Embryonic facial prominence (tissue), 1 donor: Measurements from ENCODE around the gene EFL1.
A peak's percentile ranks its signal among the peaks of the same experiment; 100 is the strongest.
"Not testable (repeated sequence)": the region's sequence is repeated elsewhere in the genome, so short reads cannot be mapped to it uniquely, and the experiment has no call there.

Source experiments
- DNase-seq: peaks from one replicate; pipeline ENCODE4 v3.0.0-alpha.2; 2016; ENCODE audit errors: extremely low spot score

Gene EFL1

DNA sequence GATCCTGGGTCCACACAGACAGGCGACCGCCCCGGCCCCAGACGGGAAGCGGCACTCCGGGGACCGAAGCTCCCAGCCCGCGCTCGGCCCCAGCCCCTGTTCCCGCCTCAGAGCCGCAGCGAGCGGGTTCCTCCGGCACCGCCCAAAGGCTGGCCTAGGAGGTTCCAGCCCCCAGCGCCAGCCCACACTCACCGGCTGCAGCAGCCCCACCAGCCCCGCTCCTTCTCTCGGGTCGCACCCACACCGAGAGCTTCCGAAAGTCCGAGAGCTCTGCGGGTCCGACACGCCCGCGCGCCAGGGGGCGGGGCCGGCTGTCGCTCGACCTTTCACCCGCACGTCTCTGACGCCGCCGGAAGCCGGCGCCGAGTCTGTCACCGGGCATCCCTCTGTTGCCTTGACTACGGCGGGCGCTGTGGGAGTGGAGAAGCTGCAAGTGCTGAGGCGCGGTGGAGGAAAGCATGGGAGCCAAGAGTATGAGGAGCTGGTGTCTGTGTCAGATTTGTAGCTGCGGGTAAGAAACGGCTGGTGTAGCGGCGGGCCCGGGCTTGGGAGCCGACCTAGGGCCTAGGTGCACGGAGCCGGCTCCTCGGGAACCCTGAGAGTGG is at the start of gene EFL1, which contains the start of gene SAXO2:
Gene EFL1 (minus strand): TSS at position 313 of the 605 bp plus-strand sequence. CDS start 956 bp downstream, outside the sequence.
Gene SAXO2 (plus strand): TSS at position 397 of the 605 bp plus-strand sequence. CDS start 62 bp downstream, at position 459.
- DNase-seq, result peak; percentile 63

DNA sequence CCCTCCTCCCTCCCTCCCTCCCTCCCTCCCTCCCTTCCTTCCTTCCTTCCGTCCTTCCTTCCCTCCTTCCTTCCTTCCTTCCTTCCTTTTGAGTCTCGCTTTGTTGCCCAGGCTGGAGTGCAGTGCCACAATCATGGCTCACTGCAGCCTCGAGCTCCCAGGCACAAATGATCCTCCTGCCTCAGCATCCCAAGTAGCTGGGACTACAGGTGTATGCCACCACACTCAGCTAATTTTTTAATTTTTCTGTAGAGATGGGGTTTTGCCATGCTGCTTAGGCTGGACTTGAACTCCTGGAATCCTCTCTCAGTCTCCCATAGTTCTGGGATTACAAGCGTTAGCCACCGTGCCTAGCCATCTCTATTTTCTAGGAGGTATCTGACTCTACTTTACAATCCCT is 48.8 kb upstream of the EFL1 start:
- not testable (repeated sequence) for DNase-seq

DNA sequence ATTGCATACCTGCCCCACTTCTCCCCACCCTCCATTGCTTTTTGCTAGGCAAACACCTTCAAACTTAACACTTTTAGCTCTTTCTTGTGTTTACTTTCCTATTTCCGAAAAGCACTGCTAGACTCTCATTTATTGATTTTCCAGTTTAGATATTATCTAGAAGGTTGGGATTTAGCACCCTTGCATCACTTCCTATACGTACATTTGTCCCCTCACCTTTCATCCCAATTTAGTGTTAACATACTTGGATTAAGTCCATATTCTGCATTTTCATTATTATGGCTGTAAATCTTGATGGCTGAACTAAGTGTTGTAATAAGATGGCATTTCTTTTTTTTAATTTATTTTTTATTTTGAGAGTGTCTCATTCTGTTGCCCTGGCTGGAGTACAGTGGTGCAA is 47.3 kb upstream of the EFL1 start:
- DNase-seq, result no peak

DNA sequence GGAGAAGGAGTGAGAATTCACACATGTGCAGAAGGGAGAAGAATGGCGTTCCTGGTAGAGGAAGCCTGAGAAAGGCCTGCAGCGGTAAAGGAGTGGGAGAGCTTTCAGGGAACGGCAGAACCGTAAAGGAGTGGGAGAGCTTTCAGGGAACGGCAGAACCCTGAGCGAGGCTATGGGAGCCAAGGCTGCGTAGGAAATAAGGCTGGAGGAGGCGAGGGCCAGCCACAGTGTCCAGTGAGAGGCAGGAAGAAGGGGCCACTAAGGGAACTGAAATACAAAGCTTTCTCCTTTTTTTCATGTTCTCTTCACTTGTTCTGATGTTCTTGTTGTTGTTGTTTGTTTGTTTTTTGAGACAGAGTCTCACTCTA is 45.2 kb upstream of the EFL1 start:
- no peak for DNase-seq

DNA sequence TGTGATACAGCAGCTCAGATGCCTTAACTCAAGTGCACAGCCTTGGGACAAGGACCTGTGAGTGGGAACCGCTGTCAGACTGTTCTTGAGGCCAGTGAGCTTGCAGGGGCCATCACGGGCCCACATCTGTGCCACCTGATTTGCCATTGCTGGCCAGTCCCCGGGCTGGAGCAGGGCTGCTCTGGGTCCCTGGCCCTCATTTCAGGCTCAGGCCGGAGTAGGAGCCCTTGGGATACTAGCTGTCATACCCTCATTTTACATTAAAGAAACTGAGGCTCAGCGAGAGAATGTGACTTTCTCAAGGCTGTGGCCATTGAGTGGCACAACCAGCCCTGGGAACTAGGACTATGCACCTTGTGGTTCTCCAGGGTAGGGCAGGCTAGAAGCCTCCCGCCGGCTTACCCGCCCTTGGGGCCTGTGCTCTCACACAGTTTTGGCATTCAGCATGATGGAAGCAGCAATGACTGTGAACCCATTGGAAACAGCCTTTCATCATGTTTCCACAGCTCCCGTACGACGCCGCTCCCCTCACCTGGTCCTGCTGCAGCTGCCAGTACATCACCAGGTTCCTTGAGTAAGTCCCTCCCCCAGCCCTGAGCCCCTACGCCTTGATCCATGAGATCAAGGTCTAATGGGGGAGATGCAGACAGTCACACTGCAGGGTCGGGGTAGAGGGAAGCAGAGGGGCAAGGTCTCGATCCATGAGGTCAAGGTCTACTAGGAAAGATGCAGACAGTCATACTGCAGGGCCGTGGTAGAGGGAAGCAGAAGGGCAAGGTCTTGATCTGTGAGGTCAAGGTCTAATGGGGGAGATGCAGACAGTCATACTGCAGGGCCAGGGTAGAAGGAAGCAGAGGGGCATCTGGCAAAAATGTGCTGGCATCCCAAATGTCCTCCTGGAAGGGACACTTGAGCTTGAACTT is 44.5 kb upstream of the EFL1 start:
- no peak for DNase-seq

DNA sequence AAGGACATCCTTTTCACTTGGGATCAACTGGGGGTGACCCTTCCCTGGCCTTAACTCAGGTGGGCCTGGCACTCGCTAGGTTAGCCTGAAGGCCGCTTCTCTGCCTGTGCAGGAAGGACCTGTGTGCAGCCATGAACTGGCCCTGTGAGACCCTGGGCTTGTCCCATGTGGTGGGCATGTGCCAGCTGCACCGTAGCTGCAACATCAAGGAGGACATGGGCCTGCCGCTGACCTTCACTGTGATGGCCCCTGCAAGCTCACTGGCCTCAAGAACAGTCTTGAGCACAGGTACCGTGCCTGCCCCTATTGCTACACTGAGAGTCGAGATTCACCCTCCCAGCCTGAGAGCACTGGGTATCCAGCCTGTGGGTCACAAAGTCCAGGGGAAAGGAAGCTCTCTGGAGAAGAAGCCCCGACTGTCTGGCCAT is 43.1 kb upstream of the EFL1 start:
- no peak for DNase-seq

DNA sequence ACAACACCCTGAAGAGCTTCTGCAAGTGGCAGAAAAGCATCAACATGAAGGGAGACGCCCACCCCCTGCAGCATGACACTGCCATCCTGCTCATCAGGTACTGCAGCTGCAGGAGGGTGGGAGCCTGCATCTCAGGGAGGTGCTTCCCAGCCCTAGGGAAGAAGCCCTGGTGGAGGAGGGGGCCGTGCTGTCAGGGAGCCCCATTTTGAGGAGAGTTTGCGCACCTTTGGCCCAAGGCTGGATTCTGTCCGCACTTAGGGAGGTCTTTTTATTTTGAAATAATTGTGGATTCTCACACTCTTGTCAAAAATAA is 42.2 kb upstream of the EFL1 start:
- DNase-seq, result no peak

DNA sequence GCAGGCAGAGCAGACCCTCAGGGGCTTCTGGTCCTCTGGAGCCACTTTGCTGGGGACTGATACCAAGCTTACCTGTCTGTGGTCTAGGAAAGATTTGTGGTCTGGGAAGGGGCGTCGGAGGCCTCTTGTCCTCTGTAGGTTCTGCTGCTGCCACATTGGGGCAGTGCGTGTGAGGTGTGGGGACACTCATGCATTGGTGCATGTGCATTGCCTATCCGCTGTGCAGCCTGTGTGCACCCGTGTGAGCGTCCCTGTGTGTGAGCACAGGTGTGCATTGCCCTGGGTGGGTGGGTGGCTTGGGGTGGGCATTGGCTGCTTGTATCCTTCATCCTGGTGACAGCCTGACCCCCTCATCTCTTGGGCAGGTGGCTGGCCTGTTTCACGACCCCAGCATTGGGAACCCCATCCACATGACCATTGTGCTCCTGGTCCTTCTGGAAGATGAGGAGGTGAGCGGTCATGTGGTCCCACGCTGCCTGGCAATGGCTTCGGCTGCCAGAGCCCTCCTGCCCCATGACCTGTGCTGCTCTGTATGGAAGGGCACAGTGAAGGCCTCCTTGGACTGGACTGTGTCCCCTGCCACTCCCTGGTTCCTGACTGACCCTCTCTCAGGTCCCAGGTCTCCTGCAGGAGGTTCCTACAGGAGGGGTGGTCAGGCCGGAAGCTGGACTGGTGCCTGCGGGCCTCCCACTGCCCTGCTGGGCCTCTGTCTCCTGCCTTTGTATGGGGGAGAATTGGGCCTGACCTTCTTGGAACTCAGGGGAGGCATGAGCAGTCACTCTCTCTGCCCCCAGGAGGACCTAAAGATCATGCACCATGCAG is 41.6 kb upstream of the EFL1 start:
- DNase-seq, result no peak

DNA sequence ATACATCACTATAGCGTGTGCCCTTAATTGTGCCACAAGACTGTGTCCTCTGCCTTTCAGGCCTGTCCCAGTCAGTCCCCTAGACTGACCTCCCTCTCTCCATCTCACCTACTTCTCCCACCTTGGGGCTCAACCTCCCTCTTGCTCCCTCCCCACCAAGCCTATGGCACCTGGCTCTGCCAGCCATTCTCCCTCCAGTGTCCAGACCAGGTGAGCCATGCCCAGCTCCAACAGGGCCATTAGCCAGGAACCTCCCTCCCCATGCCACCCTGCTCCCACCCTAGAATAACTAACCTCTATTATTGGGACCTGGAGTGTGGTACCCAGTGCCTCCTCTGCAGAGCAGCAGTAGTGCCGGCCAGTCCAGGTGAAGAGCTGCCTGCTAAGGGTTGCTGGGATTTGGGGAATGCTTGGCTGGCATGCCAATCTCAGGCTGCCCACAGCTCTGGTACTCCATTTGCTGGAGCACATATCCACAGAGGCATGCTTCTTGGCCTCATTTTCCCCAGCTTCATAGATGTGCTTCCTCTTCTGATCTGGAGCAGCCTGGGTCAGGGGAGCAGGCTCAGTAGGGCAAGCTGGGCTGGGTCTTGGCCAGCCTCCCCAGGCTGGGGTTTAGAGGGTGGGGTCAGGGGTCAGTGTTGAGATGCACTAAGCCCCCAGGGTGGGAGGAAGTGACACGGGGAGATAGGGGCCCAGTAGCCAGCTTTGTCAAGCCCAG is 38.9 kb upstream of the EFL1 start:
- no peak for DNase-seq

DNA sequence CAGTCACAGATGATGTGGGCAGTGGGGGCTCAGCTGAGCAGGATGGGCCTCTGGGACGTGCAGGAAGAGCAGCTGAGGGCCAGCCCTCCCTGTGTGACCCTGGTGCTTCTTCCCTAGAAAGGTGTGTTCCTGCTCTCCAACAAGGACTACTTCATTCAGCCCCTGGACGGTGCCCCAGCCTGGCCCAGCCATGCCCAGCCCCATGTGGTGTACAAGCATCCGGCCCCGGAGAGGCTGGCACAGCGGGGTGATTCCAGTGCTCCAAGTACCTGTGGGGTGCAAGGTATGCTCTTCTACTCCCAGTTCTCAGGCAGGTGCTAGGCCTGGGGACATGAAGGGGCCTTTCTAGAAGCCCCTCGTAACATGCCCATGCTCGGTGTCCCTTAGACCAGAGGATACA is 38.3 kb upstream of the EFL1 start:
- no peak for DNase-seq

DNA sequence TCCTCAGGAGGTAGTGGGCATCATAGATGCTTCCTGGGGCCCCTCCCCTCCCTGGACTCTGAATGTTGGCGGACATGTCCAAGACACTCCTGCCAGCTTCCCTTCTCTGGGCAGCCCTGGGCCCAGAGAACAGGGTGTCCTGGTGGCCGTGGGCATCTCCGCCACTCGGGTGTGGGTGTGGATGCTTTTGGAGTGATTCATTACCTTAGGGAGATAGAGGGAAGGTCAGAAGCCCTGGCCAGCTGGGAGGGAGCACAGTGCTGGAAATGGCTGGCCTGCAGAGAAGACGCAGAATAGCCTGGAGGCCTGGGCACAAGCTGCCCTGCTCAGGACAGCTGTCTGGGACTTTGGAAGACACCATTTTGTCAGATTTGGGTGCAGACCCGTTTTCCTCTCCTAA is 37.8 kb upstream of the EFL1 start:
- not testable (repeated sequence) for DNase-seq

DNA sequence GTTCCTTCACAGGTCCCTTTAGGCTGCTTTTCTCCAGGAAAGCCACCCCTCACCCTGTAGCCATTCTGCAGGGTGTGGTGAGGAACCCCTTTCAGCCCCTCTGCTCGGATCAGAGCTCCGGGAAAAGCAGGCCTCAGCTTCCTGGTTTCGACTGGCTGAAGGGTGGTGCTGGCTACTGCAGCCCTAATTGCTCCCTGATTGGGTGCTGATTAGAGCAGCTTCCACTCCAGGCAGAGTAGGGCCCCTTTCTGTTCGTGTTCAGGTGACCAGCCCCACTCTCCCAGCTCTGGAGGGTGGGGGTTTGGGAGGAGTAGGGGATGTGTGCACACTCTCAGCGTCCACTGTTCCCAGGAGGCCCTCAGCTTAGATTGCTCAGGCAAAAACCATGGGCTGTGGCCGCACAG is 37.0 kb upstream of the EFL1 start:
- DNase-seq, result not testable (repeated sequence)

DNA sequence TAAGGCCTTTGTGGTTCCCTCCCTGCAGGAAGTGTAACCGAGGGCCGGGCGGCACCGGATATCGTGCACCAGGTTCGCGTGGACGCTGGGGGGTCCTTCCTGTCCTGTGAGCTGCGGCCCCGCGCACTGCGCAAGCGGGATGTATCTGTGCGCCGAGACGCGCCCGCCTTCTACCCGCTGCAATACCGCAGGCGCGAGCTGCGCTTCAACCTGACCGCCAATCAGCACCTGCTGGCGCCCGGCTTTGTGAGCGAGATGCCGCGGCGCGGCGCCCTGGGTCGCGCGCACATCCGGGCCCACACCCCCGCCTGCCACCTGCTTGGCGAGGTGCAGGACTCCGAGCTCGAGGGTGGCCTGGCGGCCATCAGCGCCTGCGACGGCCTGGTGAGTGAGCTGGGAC is 36.0 kb upstream of the EFL1 start:
- no peak for DNase-seq

DNA sequence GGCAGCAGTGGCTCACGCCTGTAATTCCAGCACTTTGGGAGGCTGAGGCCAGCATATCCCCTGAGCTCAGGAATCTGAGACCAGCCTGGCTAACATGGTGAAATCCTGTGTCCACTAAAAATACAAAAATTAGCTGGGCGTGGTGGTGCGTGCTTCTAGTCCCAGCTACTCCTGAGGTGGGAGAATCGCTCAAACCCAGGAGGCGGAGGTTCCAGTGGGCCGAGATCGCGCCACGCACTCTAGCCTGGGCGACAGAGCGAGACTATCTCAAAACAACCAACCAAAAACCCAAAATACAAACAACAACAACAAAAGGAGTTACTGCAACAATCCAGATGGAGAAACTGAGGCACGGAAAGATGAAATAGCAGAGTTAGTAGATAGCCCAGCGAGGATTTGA is 35.5 kb upstream of the EFL1 start:
- DNase-seq, result no peak

DNA sequence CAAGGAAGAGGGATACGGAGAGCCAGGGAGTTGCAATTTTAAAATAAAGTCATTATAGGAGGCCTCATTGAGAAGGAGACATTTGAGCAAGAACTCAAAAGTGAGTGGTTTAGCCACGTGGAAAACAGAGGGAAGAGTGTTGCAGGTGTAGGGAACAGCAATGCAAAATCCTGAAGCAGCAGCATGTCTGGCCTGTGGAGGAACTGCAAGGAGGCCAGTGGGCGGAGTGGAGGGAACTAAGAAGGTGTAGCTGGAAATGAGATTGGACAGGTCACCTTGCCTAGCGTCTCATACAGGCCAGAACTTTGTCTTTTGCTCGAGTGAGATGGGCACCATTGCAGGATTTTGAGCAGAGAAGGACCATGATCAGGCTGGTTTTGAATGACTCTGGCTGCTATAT is 35.0 kb upstream of the EFL1 start:
- no peak for DNase-seq

DNA sequence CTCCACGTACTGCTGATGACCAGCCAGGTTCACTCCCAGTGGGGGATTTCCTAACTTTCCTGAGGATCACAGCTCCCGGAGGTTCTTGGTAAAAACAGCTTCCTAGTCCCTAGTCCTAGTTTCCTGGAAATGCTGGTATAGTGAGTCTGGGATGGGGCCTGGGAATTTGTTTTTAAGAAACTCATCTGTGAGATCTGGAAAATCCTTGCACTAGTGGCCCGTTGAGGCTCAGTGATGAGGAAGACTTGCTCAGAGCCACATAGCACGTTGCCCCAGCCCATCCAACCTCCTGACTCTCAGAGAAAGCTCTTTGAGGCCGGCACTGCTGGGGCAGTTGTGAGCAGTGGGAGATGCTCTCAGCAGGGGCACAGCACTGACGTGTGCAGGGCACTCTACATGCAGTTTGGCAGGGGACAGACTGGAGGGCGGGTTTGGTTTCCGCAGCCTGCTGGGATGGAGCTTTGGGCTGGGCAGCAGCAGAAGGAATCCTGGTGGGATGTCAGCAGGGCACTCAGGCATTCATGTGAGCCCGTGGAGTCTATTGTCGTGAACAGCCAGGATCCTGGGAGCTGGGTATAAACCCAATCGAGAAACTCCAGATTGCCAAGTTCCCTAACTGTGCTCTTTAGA is 31.6 kb upstream of the EFL1 start:
- DNase-seq, result no peak

DNA sequence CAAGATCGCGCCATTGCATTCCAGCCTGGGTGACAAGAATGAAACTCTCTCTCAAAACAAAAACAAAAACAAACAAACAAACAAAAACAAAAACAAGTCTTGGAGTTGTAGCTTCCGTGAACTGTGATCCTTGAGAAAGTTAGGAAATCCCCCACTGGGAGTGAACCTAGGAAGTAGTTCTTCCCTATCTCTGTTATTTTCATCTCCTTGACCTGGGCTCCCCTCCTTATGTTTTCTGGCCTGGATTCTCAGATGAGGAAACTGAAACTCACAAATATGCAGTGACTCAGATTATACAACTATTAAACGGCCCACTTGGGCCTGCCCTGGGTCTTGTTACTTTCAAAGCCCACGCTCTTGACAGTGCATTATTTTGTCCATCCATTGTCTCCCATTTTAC is 29.7 kb upstream of the EFL1 start:
- DNase-seq, result no peak

DNA sequence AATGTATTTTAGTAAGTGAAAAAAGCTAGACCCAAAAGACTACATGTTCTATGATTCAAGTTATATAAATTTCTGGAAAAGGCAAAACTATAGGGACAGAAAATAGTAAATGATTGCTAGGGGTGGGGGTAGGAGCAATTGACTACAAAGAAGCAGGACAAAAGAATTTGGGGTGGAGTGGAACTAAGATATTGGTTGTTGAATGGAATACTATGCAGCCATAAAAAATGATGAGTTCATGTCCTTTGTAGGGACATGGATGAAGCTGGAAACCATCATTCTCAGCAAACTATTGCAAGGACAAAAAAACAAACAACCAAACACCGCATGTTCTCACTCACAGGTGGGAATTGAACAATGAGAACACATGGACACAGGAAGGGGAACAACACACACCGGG is 25.7 kb upstream of the EFL1 start:
- not testable (repeated sequence) for DNase-seq

DNA sequence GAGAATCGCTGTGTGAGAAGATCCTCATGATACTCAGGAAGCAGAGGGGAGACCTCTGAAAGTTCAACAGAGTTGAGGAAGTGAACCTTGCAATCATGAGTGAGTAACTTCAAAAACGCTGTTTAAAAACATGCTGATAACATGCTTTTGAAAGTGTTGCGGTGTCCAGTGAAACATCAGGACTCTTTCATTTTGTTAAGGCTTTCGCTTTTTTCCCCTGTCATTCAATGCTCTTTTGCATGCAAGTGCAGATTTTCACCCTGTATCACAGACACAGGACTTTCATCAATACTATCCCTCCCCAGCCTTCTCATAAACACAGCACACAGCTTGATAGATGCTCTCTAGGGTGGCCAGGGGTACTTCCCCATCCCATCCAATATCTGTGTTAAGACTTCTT is 23.9 kb upstream of the EFL1 start:
- DNase-seq, result not testable (repeated sequence)

DNA sequence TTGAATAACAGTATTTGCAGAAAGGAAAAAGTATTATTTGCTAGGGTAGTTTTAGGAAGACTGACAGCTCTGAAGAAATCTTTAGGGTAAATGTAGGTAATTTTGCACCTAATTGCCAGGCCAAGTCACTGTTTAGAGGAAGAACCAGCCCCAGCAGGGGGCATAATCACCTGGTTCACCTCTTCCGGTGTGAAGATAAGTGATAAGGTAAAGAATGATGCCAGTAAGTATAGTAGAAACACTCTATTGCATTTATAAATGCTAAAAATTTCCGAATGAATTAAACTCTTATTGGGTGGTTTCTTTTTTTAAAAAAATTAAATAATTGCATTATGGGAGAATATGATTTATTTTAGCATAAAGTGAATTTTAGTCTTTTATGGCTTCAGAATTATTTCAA is 21.8 kb upstream of the EFL1 start:
- DNase-seq, result not testable (repeated sequence)

DNA sequence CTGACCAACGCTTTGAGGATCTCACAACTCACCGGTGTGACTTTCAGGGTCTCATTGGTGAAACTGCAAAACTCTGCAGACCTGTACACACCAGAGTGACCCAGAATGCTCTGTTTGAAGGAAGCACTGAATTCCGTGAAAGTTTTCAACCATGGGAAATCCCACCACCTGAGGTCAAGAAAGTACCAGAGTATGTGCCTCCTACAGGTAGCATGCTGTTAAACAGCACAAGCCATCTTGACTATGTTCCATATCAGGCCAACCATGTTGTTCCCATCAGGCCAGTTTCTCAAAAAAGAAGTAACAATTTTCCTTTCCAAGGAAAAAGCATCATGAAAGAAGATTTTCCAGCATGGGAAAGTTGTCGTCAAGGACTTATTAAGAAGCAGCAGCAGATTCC is 19.9 kb upstream of the EFL1 start:
- not testable (repeated sequence) for DNase-seq
